K562 (cell line): ENCODE results near the gene BTF3L4. TPM values are rescaled to one million over a fixed set of nuclear protein-coding genes. Genes with fewer than 3 reads are reported as not detected.

Experiments used
- ATAC-seq: fragments of 200-7000 bp; cut with Tn5 transposase; 3 replicates; pipeline ENCODE4 v1.9.1; 2020; ENCODE audit warnings: moderate library complexity
- BruUV-seq: library from RNA; stranded (reverse); fragments of 400-500 nt; replicated peaks from 2 replicates; lab custom pipeline; 2021; lab: Mats Ljungman, UMichigan
- CTCF ChIA-PET: fragments of 300-600 bp; formaldehyde crosslinking; extraction: SDS; loops from one replicate; lab custom pipeline; 2021; ENCODE audit warnings: low intra/inter-chr PET ratio; lab: Yijun Ruan, JAX
- POLR2A ChIA-PET: fragments of 300-600, 350-650 bp; sonication (Branson Sonifier 250); formaldehyde crosslinking; extraction: SDS; loops from one replicate; lab custom pipeline; 2021; ENCODE audit warnings: antibody characterized with exemption, inconsistent platforms; lab: Yijun Ruan, JAX
- DNase-seq, 4 experiments: peaks; one replicate each; pipeline versions ENCODE4 v3.0.0 to v3.0.0-alpha.2; 2011 to 2018; ENCODE audit warnings: low spot score in 3 of 4, mixed read lengths in 3 of 4; ENCODE audit errors: extremely low read depth in 1 of 4
- FAIRE-seq: peaks from 2 replicates; lab custom pipeline; 2011; peaks lifted over from hg19 to GRCh38; lab: Jason Lieb, UNC
- H2AFZ ChIP-seq: 2 replicates; pipeline ENCODE4 v1.6.0; 2011; ENCODE audit warnings: low read depth, low read length, control low read depth, inconsistent platforms
- H3K27ac ChIP-seq: fragments of 200-600 bp; 3 replicates; pipeline ENCODE4 v1.8.0; 2011; ENCODE audit warnings: low read depth, mild to moderate bottlenecking, control low read depth, inconsistent platforms, low read length, moderate library complexity, mixed read lengths; ENCODE audit errors: extremely low read depth
- H3K27me3 ChIP-seq, 2 experiments: fragments of 300-600 bp in 1 of 2; 2 replicates in 1 of 2; 3 replicates in 1 of 2; pipeline versions ENCODE4 v1.6.0 to v1.8.0; 2011; ENCODE audit warnings: inconsistent platforms in 2 of 2, low read length in 2 of 2, mild to moderate bottlenecking in 1 of 2, mixed read lengths in 1 of 2, moderate library complexity in 1 of 2; ENCODE audit not compliant: control insufficient read depth in 2 of 2, insufficient read depth in 2 of 2
- H3K36me3 ChIP-seq: fragments of 300-600 bp; 3 replicates; pipeline ENCODE4 v1.8.0; 2011; ENCODE audit warnings: mild to moderate bottlenecking, low read length, inconsistent platforms; ENCODE audit not compliant: control insufficient read depth, insufficient read depth
- H3K4me1 ChIP-seq, 2 experiments: fragments of 200-600 bp in 1 of 2; replicated peaks in 1 of 2; 2 replicates in 1 of 2; 3 replicates in 1 of 2; pipeline versions ENCODE4 v1.5.1 to v1.8.0; 2011; ENCODE audit warnings: inconsistent platforms in 2 of 2, low read length in 2 of 2, mild to moderate bottlenecking in 1 of 2, mixed read lengths in 1 of 2, moderate library complexity in 1 of 2; ENCODE audit not compliant: control insufficient read depth in 2 of 2, insufficient read depth in 2 of 2
- H3K4me2 ChIP-seq: 2 replicates; pipeline ENCODE4 v1.6.1; 2011; ENCODE audit warnings: low read length, control low read depth, inconsistent platforms, mixed read lengths; ENCODE audit not compliant: insufficient read depth
- H3K4me3 ChIP-seq: fragments of 200-600 bp; sonication (generic), shearing (Covaris generic); 2 replicates; pipeline ENCODE4 v1.5.1; 2016; ENCODE audit warnings: control low read depth, inconsistent platforms
- H3K79me2 ChIP-seq: fragments of 200-600 bp; 3 replicates; pipeline ENCODE4 v1.8.0; 2011; ENCODE audit warnings: low read length, inconsistent platforms; ENCODE audit not compliant: control insufficient read depth, insufficient read depth
- H3K9ac ChIP-seq, 2 experiments: 2 replicates each; pipeline versions ENCODE4 v1.6.0 to v1.6.1; 2011; ENCODE audit warnings: low read depth in 2 of 2, low read length in 2 of 2, control low read depth in 1 of 2, inconsistent platforms in 1 of 2, mild to moderate bottlenecking in 1 of 2, mixed read lengths in 1 of 2; ENCODE audit not compliant: insufficient read depth in 1 of 2
- H3K9me1 ChIP-seq: one replicate; pipeline ENCODE4 v1.6.0; 2011; ENCODE audit warnings: inconsistent platforms, mild to moderate bottlenecking, low read length, moderate library complexity; ENCODE audit not compliant: control insufficient read depth, insufficient read depth
- H3K9me3 ChIP-seq: replicated peaks from 2 replicates; pipeline ENCODE4 v1.5.1; 2011; ENCODE audit warnings: low read depth, low read length, inconsistent platforms; ENCODE audit not compliant: control insufficient read depth, insufficient read depth
- H4K20me1 ChIP-seq: replicated peaks from 2 replicates; pipeline ENCODE4 v1.6.1; 2011; ENCODE audit warnings: low read length, inconsistent platforms, mixed read lengths; ENCODE audit not compliant: control insufficient read depth, insufficient read depth
- C11orf30 ChIP-seq: fragments of 450-650 bp; IDR thresholded peaks from 2 replicates; pipeline ENCODE4 v1.6.1; 2016; ENCODE audit warnings: low read depth, mild to moderate bottlenecking
- ETV1 ChIP-seq: fragments of 450-650 bp; conservative IDR thresholded peaks from 2 replicates; pipeline ENCODE4 v1.6.1; 2016; ENCODE audit warnings: missing genetic modification characterization, control low read depth, low read depth, missing compliant biosample characterization
- GATAD2A ChIP-seq: fragments of 450-650 bp; IDR thresholded peaks from 2 replicates; pipeline ENCODE4 v1.6.1; 2017
- HLTF ChIP-seq: fragments of 450-650 bp; IDR thresholded peaks from 2 replicates; pipeline ENCODE4 v1.6.1; 2016
- KDM4B ChIP-seq, 2 experiments: fragments of 450-650 bp in 1 of 2; sonication (generic) in 1 of 2; IDR thresholded peaks; 2 replicates each; pipeline ENCODE4 v1.6.1; 2016 to 2017; ENCODE audit warnings: borderline replicate concordance in 2 of 2, antibody characterized with exemption in 1 of 2, low read depth in 1 of 2, mild to moderate bottlenecking in 1 of 2
- NR2C1 ChIP-seq, 2 experiments: fragments of 450-650 bp; IDR thresholded peaks; 2 replicates each; pipeline ENCODE4 v1.6.1; 2017; ENCODE audit warnings: mild to moderate bottlenecking in 2 of 2, antibody characterized with exemption in 1 of 2, inconsistent platforms in 1 of 2, missing compliant biosample characterization in 1 of 2, missing genetic modification characterization in 1 of 2
- POLR2H ChIP-seq: IDR thresholded peaks from 2 replicates; pipeline ENCODE4 v1.6.1; 2016; ENCODE audit warnings: missing genetic modification characterization, low read depth, mild to moderate bottlenecking, control low read depth, missing compliant biosample characterization, moderate library complexity
- PURB ChIP-seq: sonication (generic); formaldehyde crosslinking; IDR thresholded peaks from 2 replicates; pipeline ENCODE4 v1.9.0; 2021; ENCODE audit warnings: low read depth, mild to moderate bottlenecking, missing genetic modification reagents
- ZNF444 ChIP-seq: fragments of 250-450 bp; sonication (Bioruptor Pico); IDR thresholded peaks from 2 replicates; pipeline ENCODE4 v1.4.0; 2020; ENCODE audit warnings: mild to moderate bottlenecking, moderate library complexity
- in situ Hi-C: fragments of 300-500 bp; cut with MboI; formaldehyde crosslinking; loops from 4 replicates; pipeline ENCODE4 v1.15.0; 2018; ENCODE audit warnings: inconsistent platforms, mixed read lengths
- intact Hi-C: fragments of 100-400 bp; cut with micrococcal nuclease; formaldehyde crosslinking; loops from 2 replicates; pipeline ENCODE4 v1.14.2; 2022
- polyA plus RNA-seq, 8 experiments: library from polyadenylated mRNA; depleted of rRNA in 4 of 8; stranded (reverse) in 5 of 8; unstranded in 3 of 8; fragments of >200 nt; fragmentation: Nextera tagmentation in 2 of 8; fragmentation: Illumina TruSeq in 1 of 8; extraction: Ambion mirVana in 2 of 8; extraction: Trizol in 1 of 8; gene quantifications; 2 replicates each; pipeline versions ENCODE4 v1.2.1 to v1.2.3, GENCODE V29; 2011 to 2014; ENCODE audit warnings: inconsistent platforms in 1 of 8, missing spikeins in 1 of 8
- total RNA-seq, 7 experiments: library from RNA; depleted of rRNA in 6 of 7; stranded (reverse); fragments of >200 nt in 6 of 7; fragmentation: Illumina TruSeq in 2 of 7; extraction: Trizol in 2 of 7; gene quantifications; 2 replicates each; pipeline versions ENCODE4 v1.2.1 to v1.2.3, GENCODE V29; 2011 to 2021; ENCODE audit warnings: low replicate concordance in 1 of 7
- TF ChIP-seq, protein P1 (sequence below): fragments of 200-800 bp; sonication (Bioruptor generic); IDR thresholded peaks from 2 replicates; pipeline ENCODE4 v1.6.1; 2017; ENCODE audit warnings: missing genetic modification characterization, missing compliant biosample characterization
- TF ChIP-seq, protein P2 (sequence below): fragments of 250-450 bp; sonication (Bioruptor Pico); IDR thresholded peaks from 2 replicates; pipeline ENCODE4 v1.4.0; 2020
- TF ChIP-seq, protein P3 (sequence below), 2 experiments: fragments of 450-650 bp in 1 of 2; sonication (generic) in 1 of 2; formaldehyde crosslinking; conservative IDR thresholded peaks; 2 replicates each; pipeline versions ENCODE4 v1.4.0 to v1.8.1; 2020 to 2022; ENCODE audit warnings: mild to moderate bottlenecking in 1 of 2, missing genetic modification reagents in 1 of 2
- TF ChIP-seq, protein P4 (sequence below): fragments of 450-650 bp; IDR thresholded peaks from 2 replicates; pipeline ENCODE4 v1.6.1; 2016; ENCODE audit warnings: antibody characterized with exemption

BTF3L4 gene
- total and polyA plus RNA-seq, 9 of the 15 experiments (the other 6 are each of a cell fraction or from before 2014, with no cell fraction given), result 40.1 to 106 (median 88.8) TPM

DNA sequence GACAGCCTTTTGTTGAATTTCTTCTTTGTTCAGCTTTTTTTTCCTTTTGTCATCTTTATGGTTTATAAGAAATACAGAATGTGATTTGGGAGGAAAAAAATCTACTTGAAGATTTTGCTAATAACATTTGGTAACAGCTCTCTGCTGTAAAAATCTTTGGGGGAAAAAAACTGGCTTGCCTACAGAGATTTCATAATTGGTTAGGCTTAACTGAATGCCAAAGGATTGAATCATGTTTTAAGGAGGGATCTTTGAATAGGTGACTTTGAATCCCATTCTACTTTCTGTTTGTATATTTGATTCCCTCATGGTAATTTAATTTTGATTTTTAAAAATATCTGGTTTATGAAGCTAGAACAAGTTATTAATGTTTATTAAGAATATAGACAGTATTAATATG lies 3.2 kb downstream of the BTF3L4 start:
- Histone ChIP-seq H3K9me1 (no peaks in the 10 kb centered on the region), H3K79me2 (peaks cover 76% of the 10 kb centered on the region), H3K4me2 (no peak overlapping the region), H3K27me3 (no peaks in the 10 kb centered on the region; a peak in 1 of 5 replicates), H3K9me3 (no peaks in the 10 kb centered on the region), H3K4me1 (peaks cover 5 to 11% of the 10 kb centered on the region in 2 experiments), H3K9ac (no peak overlapping the region), H3K36me3 (peaks cover 54% of the 10 kb centered on the region), H2AFZ (no peak overlapping the region), H4K20me1 (no peaks in the 10 kb centered on the region), H3K27ac (no peak overlapping the region), H3K4me3 (no peak overlapping the region)
- BruUV-seq, result no TSS peak
- in situ Hi-C loops, result no loop called here
- ATAC-seq (no peak), DNase-seq (no peak), FAIRE-seq (no peak)
- POLR2A ChIA-PET, result interaction anchor here (0.6 to 2.3 kb wide), 8 partner anchors 9 to 148 kb away, joined by 3 to 12 read pairs (median 3); no protein-coding TSS in a partner anchor
- intact Hi-C loops, result loop anchor here (5.0 kb wide), 1 partner anchor 493 kb away; the partner anchor contains the start of gene TUT4
- CTCF ChIA-PET, result no interaction called here
- TF ChIP-seq, protein P1, sequence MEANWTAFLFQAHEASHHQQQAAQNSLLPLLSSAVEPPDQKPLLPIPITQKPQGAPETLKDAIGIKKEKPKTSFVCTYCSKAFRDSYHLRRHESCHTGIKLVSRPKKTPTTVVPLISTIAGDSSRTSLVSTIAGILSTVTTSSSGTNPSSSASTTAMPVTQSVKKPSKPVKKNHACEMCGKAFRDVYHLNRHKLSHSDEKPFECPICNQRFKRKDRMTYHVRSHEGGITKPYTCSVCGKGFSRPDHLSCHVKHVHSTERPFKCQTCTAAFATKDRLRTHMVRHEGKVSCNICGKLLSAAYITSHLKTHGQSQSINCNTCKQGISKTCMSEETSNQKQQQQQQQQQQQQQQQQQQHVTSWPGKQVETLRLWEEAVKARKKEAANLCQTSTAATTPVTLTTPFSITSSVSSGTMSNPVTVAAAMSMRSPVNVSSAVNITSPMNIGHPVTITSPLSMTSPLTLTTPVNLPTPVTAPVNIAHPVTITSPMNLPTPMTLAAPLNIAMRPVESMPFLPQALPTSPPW (CRISPR knock-in tag), result no peak
- TF ChIP-seq KDM4B (IDR thresholded peaks at IDR 0.05; ENCODE audit: borderline replicate concordance in 2 of 2, low read depth in 1 of 2) (no peak), GATAD2A (no peak), POLR2H (tag) (no peak), ZNF444 (CRISPR knock-in tag) (no peak), PURB (CRISPR knock-in tag) (no peak), HLTF (no peak), C11orf30 (no peak), NR2C1 (IDR thresholded peaks at IDR 0.05) (no peak), NR2C1 (tag; IDR thresholded peaks at IDR 0.05) (no peak), ETV1 (tag) (no peak)
- TF ChIP-seq, protein P2, sequence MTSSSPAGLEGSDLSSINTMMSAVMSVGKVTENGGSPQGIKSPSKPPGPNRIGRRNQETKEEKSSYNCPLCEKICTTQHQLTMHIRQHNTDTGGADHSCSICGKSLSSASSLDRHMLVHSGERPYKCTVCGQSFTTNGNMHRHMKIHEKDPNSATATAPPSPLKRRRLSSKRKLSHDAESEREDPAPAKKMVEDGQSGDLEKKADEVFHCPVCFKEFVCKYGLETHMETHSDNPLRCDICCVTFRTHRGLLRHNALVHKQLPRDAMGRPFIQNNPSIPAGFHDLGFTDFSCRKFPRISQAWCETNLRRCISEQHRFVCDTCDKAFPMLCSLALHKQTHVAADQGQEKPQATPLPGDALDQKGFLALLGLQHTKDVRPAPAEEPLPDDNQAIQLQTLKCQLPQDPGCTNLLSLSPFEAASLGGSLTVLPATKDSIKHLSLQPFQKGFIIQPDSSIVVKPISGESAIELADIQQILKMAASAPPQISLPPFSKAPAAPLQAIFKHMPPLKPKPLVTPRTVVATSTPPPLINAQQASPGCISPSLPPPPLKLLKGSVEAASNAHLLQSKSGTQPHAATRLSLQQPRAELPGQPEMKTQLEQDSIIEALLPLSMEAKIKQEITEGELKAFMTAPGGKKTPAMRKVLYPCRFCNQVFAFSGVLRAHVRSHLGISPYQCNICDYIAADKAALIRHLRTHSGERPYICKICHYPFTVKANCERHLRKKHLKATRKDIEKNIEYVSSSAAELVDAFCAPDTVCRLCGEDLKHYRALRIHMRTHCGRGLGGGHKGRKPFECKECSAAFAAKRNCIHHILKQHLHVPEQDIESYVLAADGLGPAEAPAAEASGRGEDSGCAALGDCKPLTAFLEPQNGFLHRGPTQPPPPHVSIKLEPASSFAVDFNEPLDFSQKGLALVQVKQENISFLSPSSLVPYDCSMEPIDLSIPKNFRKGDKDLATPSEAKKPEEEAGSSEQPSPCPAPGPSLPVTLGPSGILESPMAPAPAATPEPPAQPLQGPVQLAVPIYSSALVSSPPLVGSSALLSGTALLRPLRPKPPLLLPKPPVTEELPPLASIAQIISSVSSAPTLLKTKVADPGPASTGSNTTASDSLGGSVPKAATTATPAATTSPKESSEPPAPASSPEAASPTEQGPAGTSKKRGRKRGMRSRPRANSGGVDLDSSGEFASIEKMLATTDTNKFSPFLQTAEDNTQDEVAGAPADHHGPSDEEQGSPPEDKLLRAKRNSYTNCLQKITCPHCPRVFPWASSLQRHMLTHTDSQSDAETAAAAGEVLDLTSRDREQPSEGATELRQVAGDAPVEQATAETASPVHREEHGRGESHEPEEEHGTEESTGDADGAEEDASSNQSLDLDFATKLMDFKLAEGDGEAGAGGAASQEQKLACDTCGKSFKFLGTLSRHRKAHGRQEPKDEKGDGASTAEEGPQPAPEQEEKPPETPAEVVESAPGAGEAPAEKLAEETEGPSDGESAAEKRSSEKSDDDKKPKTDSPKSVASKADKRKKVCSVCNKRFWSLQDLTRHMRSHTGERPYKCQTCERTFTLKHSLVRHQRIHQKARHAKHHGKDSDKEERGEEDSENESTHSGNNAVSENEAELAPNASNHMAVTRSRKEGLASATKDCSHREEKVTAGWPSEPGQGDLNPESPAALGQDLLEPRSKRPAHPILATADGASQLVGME, result no peak
- TF ChIP-seq, protein P3, sequence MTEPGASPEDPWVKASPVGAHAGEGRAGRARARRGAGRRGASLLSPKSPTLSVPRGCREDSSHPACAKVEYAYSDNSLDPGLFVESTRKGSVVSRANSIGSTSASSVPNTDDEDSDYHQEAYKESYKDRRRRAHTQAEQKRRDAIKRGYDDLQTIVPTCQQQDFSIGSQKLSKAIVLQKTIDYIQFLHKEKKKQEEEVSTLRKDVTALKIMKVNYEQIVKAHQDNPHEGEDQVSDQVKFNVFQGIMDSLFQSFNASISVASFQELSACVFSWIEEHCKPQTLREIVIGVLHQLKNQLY (CRISPR knock-in tag; conservative IDR thresholded peaks at IDR 0.05), result no peak
- TF ChIP-seq, protein P4, sequence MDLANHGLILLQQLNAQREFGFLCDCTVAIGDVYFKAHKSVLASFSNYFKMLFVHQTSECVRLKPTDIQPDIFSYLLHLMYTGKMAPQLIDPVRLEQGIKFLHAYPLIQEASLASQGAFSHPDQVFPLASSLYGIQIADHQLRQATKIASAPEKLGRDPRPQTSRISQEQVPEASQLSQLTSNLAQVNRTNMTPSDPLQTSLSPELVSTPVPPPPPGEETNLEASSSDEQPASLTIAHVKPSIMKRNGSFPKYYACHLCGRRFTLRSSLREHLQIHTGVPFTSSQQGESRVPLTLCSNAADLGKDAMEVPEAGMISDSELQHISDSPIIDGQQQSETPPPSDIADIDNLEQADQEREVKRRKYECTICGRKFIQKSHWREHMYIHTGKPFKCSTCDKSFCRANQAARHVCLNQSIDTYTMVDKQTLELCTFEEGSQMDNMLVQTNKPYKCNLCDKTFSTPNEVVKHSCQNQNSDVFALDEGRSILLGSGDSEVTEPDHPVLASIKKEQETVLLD, result no peak
